DND-41 (cell line): ENCODE measurements around the gene DYRK1A.

ENCODE experiments used
- CTCF ChIP-seq: IDR thresholded peaks from 2 replicates; pipeline ENCODE4 v1.5.1; 2012; ENCODE audit warnings: borderline replicate concordance, low read length, moderate library complexity, mild to moderate bottlenecking; ENCODE audit not compliant: poor library complexity, severe bottlenecking; ENCODE audit errors: extremely low read depth
- EZH2 ChIP-seq: IDR thresholded peaks from 3 replicates; pipeline ENCODE4 v1.6.1; 2012; ENCODE audit warnings: borderline replicate concordance, low read depth, mild to moderate bottlenecking, moderate library complexity, low read length, inconsistent platforms; ENCODE audit not compliant: severe bottlenecking

GRCh38 chr21:37429356-37429755, 62.8 kb downstream of the DYRK1A start:
- no peak for TF ChIP-seq CTCF
- TF ChIP-seq EZH2, result no peak
